H1 (cell line): ENCODE measurements around the gene ATM. TPM values are rescaled to one million over a fixed set of nuclear protein-coding genes. Genes with fewer than 3 reads are reported as not detected.

Experiments
- CTCF ChIA-PET: fragments of 300-600 bp; sonication (Branson Sonifier 250); formaldehyde crosslinking; loops from one replicate; lab custom pipeline; 2021; ENCODE audit not compliant: partially characterized antibody; lab: Charles Lee
- POLR2A ChIA-PET: fragments of 300-600 bp; sonication (Branson Sonifier 250); formaldehyde crosslinking; loops from one replicate; lab custom pipeline; 2021; ENCODE audit warnings: inconsistent platforms; ENCODE audit not compliant: partially characterized antibody; lab: Charles Lee
- DNase-seq, 2 experiments: peaks; one replicate each; pipeline versions ENCODE4 v3.0.0 to v3.0.0-alpha.2; 2010 to 2022; ENCODE audit warnings: low spot score in 2 of 2, low read depth in 1 of 2, mixed read lengths in 1 of 2
- FAIRE-seq: peaks from 2 replicates; lab custom pipeline; 2011; peaks lifted over from hg19 to GRCh38; lab: Jason Lieb, UNC
- H2AFZ ChIP-seq: 2 replicates; pipeline ENCODE4 v1.8.1; 2012; ENCODE audit warnings: low read length, inconsistent platforms
- H2AK5ac ChIP-seq: 2 replicates; pipeline ENCODE4 v1.6.1; 2013; ENCODE audit warnings: low read depth, low read length
- H2BK120ac ChIP-seq: replicated peaks from 2 replicates; pipeline ENCODE3; 2013; ENCODE audit warnings: low read depth, low read length, inconsistent platforms
- H2BK12ac ChIP-seq: 2 replicates; pipeline ENCODE4 v1.6.1; 2013; ENCODE audit warnings: low read depth, low read length
- H2BK15ac ChIP-seq: 2 replicates; pipeline ENCODE4 v1.6.1; 2013; ENCODE audit warnings: low read length
- H2BK20ac ChIP-seq: 2 replicates; pipeline ENCODE4 v1.6.1; 2013; ENCODE audit warnings: low read length
- H2BK5ac ChIP-seq: 2 replicates; pipeline ENCODE4 v1.6.1; 2013; ENCODE audit warnings: low read depth, low read length
- H3K14ac ChIP-seq: 2 replicates; pipeline ENCODE4 v1.6.1; 2013; ENCODE audit warnings: inconsistent platforms; ENCODE audit not compliant: insufficient read length
- H3K18ac ChIP-seq: 2 replicates; pipeline ENCODE4 v1.6.1; 2013; ENCODE audit warnings: low read length; ENCODE audit errors: extremely low read depth
- H3K23ac ChIP-seq: 2 replicates; pipeline ENCODE4 v1.6.1; 2013; ENCODE audit warnings: inconsistent platforms; ENCODE audit not compliant: insufficient read length
- H3K23me2 ChIP-seq: 2 replicates; pipeline ENCODE4 v1.6.1; 2013; ENCODE audit warnings: low read depth, low read length
- H3K27ac ChIP-seq: 2 replicates; pipeline ENCODE4 v1.6.1; 2011; ENCODE audit warnings: low read depth, low read length, inconsistent platforms
- H3K27me3 ChIP-seq, 4 experiments: replicated peaks in 1 of 4; 1 replicate in 1 of 4; 2 replicates in 3 of 4; pipeline versions ENCODE4 v1.6.1 to v1.8.1; 2011 to 2013; ENCODE audit warnings: low read length in 3 of 4, mild to moderate bottlenecking in 3 of 4, inconsistent platforms in 2 of 4, mixed read lengths in 2 of 4, moderate library complexity in 1 of 4; ENCODE audit not compliant: control insufficient read depth in 3 of 4, insufficient read depth in 3 of 4; ENCODE audit errors: extremely low read depth in 1 of 4
- H3K36me3 ChIP-seq, 4 experiments: 2 replicates each; pipeline versions ENCODE4 v1.6.1 to v1.8.1; 2011 to 2013; ENCODE audit warnings: mild to moderate bottlenecking in 4 of 4, low read length in 3 of 4, moderate library complexity in 2 of 4, control low read depth in 1 of 4, inconsistent platforms in 1 of 4; ENCODE audit not compliant: insufficient read depth in 4 of 4, control insufficient read depth in 2 of 4
- H3K4ac ChIP-seq: replicated peaks from 2 replicates; pipeline ENCODE3; 2013; ENCODE audit warnings: low read length, low read depth, mixed read lengths, inconsistent platforms; ENCODE audit not compliant: insufficient read length
- H3K4me1 ChIP-seq, 4 experiments: replicated peaks in 1 of 4; 1 replicate in 1 of 4; 2 replicates in 3 of 4; pipeline versions ENCODE4 v1.6.1 to v1.8.1; 2011 to 2013; ENCODE audit warnings: low read length in 3 of 4, inconsistent platforms in 2 of 4, mixed read lengths in 1 of 4; ENCODE audit not compliant: insufficient read depth in 4 of 4, control insufficient read depth in 3 of 4
- H3K4me2 ChIP-seq, 2 experiments: 2 replicates each; pipeline versions ENCODE4 v1.6.1 to v1.8.1; 2011 to 2013; ENCODE audit warnings: low read depth in 2 of 2, low read length in 2 of 2, control low read depth in 1 of 2, inconsistent platforms in 1 of 2, mild to moderate bottlenecking in 1 of 2; ENCODE audit not compliant: insufficient read depth in 1 of 2
- H3K4me3 ChIP-seq, 4 experiments: fragments of 200-600, 300-600 bp in 1 of 4; sonication (generic), shearing (Covaris generic), sonication (Bioruptor Twin) in 1 of 4; 2 replicates each; pipeline versions ENCODE4 v1.5.1 to v1.8.1; 2011 to 2016; ENCODE audit warnings: low read length in 4 of 4, low read depth in 3 of 4, control low read depth in 2 of 4, inconsistent platforms in 2 of 4, mild to moderate bottlenecking in 2 of 4, mixed read lengths in 1 of 4, moderate library complexity in 1 of 4; ENCODE audit not compliant: insufficient read depth in 2 of 4; ENCODE audit errors: extremely low read depth in 1 of 4
- H3K56ac ChIP-seq: replicated peaks from 2 replicates; pipeline ENCODE3; 2013; ENCODE audit warnings: low read depth, mild to moderate bottlenecking, mixed read lengths, low read length, inconsistent platforms; ENCODE audit not compliant: insufficient read length
- H3K79me1 ChIP-seq: 2 replicates; pipeline ENCODE4 v1.6.1; 2013; ENCODE audit warnings: low read depth, low read length, control low read depth
- H3K79me2 ChIP-seq, 2 experiments: 2 replicates each; pipeline versions ENCODE4 v1.6.1 to v1.8.1; 2012 to 2013; ENCODE audit warnings: low read length in 2 of 2, mild to moderate bottlenecking in 2 of 2, inconsistent platforms in 1 of 2; ENCODE audit not compliant: insufficient read depth in 2 of 2, control insufficient read depth in 1 of 2
- H3K9ac ChIP-seq, 4 experiments: replicated peaks in 1 of 4; 1 replicate in 1 of 4; 2 replicates in 3 of 4; pipeline versions ENCODE4 v1.6.1 to v1.8.1; 2011 to 2013; ENCODE audit warnings: low read depth in 3 of 4, low read length in 3 of 4, control low read depth in 2 of 4, mild to moderate bottlenecking in 2 of 4, moderate library complexity in 2 of 4, inconsistent platforms in 1 of 4; ENCODE audit errors: extremely low read depth in 1 of 4
- H3K9me3 ChIP-seq, 2 experiments: 2 replicates each; pipeline versions ENCODE4 v1.6.1 to v1.8.1; 2012 to 2013; ENCODE audit warnings: mild to moderate bottlenecking in 2 of 2, moderate library complexity in 2 of 2, control low read depth in 1 of 2, inconsistent platforms in 1 of 2, low read depth in 1 of 2, low read length in 1 of 2, mixed read lengths in 1 of 2; ENCODE audit not compliant: insufficient read depth in 2 of 2
- H4K20me1 ChIP-seq, 2 experiments: replicated peaks in 1 of 2; 2 replicates each; pipeline versions ENCODE3 to v1.8.1; 2011 to 2013; ENCODE audit warnings: inconsistent platforms in 2 of 2, low read length in 2 of 2, mild to moderate bottlenecking in 1 of 2; ENCODE audit not compliant: insufficient read depth in 2 of 2, control insufficient read depth in 1 of 2
- H4K5ac ChIP-seq: 2 replicates; pipeline ENCODE4 v1.6.1; 2013; ENCODE audit warnings: low read length, low read depth, mixed read lengths, inconsistent platforms; ENCODE audit not compliant: insufficient read length
- H4K8ac ChIP-seq: 2 replicates; pipeline ENCODE4 v1.8.0; 2013; ENCODE audit warnings: mild to moderate bottlenecking, moderate library complexity, low read length, inconsistent platforms; ENCODE audit not compliant: insufficient read depth; ENCODE audit errors: extremely low read depth
- H4K91ac ChIP-seq: replicated peaks from 2 replicates; pipeline ENCODE3; 2013; ENCODE audit warnings: low read length, mixed read lengths, inconsistent platforms; ENCODE audit not compliant: insufficient read length
- ASH2L ChIP-seq: fragments of 200-600, 300-600 bp; sonication (generic); IDR thresholded peaks from one replicate; pipeline ENCODE4 v1.7.1; 2017; ENCODE audit warnings: low read length
- BACH1 ChIP-seq: IDR thresholded peaks from 2 replicates; pipeline ENCODE4 v1.6.1; 2012; ENCODE audit warnings: low read length, improper control_type of control experiment
- CBX8 ChIP-seq: fragments of 300-800, 300-1000 bp; sonication (generic); IDR thresholded peaks from 2 replicates; pipeline ENCODE4 v1.7.1; 2016; ENCODE audit warnings: low read depth, low read length, borderline replicate concordance
- CEBPB ChIP-seq: IDR thresholded peaks from 2 replicates; pipeline ENCODE4 v1.6.1; 2012; ENCODE audit warnings: low read depth, low read length
- CREB1 ChIP-seq: IDR thresholded peaks from 2 replicates; pipeline ENCODE4 v1.6.1; 2012; ENCODE audit warnings: inconsistent platforms
- E2F6 ChIP-seq: IDR thresholded peaks from 2 replicates; pipeline ENCODE4 v1.6.1; 2012; ENCODE audit warnings: inconsistent platforms
- JUN ChIP-seq: IDR thresholded peaks from 2 replicates; pipeline ENCODE4 v1.6.1; 2011; ENCODE audit warnings: low read depth, mild to moderate bottlenecking, improper control_type of control experiment, low read length
- MAFK ChIP-seq: IDR thresholded peaks from 2 replicates; pipeline ENCODE4 v1.6.1; 2012; ENCODE audit warnings: low read depth, mild to moderate bottlenecking, improper control_type of control experiment, low read length
- RBBP5 ChIP-seq: IDR thresholded peaks from 2 replicates; pipeline ENCODE4 v1.7.1; 2012; ENCODE audit warnings: low read depth, mild to moderate bottlenecking, inconsistent platforms, low read length, moderate library complexity, borderline replicate concordance
- SAP30 ChIP-seq: fragments of 300-600 bp; sonication (generic); IDR thresholded peaks from 2 replicates; pipeline ENCODE4 v1.7.1; 2012; ENCODE audit warnings: low read length, moderate library complexity, mild to moderate bottlenecking, inconsistent platforms; ENCODE audit not compliant: insufficient read depth, insufficient replicate concordance
- SRF ChIP-seq: IDR thresholded peaks from 2 replicates; pipeline ENCODE4 v1.6.1; 2011; ENCODE audit warnings: mild to moderate bottlenecking, low read depth, low read length, moderate library complexity
- TAF1 ChIP-seq: IDR thresholded peaks from 2 replicates; pipeline ENCODE4 v1.6.1; 2011; ENCODE audit warnings: mild to moderate bottlenecking, low read depth, low read length
- WGBS, 2 experiments: shearing (Covaris generic) in 1 of 2; methylation state at CpG; one replicate each; pipeline versions ENCODE4 v1.1.6 to v1.1.7; 2013 to 2015; ENCODE audit warnings: low lambda C conversion rate in 2 of 2, mixed read lengths in 2 of 2, inconsistent platforms in 1 of 2, low coverage in 1 of 2, missing lambda C conversion rate in 1 of 2; ENCODE audit not compliant: insufficient replicate concordance in 2 of 2, insufficient coverage in 1 of 2, insufficient read length in 1 of 2; ENCODE audit errors: extremely low coverage in 1 of 2, missing lambda C conversion rate in 1 of 2; 5-methylcytosine and 5-hydroxymethylcytosine counted together
- polyA plus RNA-seq, 7 experiments: library from polyadenylated mRNA; depleted of rRNA in 3 of 7; stranded (reverse) in 5 of 7; unstranded in 2 of 7; fragments of >200 nt in 5 of 7; fragments of 200-250 nt in 2 of 7; gene quantifications; 1 replicate in 5 of 7; 2 replicates in 1 of 7; 4 replicates in 1 of 7; pipeline versions ENCODE4 v1.2.1 to v1.2.3, GENCODE V29; 2011 to 2013; ENCODE audit warnings: missing spikeins in 2 of 7, mixed read lengths in 2 of 7
- total RNA-seq: library from RNA; stranded (reverse); fragmentation: NEBNext Ultra II Directional; extraction: Animal tissue kit (Norgen Biotek cat#: 25700); gene quantifications from 2 replicates; pipeline ENCODE4 v1.2.1, GENCODE V29; 2021
- TF ChIP-seq, protein P1 (sequence below): IDR thresholded peaks from 2 replicates; pipeline ENCODE4 v1.6.1; 2012; ENCODE audit warnings: low read length, inconsistent platforms

Gene ATM
- total and polyA plus RNA-seq, 2 of the 8 experiments (the other 6 are each of a cell fraction or from before 2014, with no cell fraction given), result 14.9 to 55.4 TPM

DNA sequence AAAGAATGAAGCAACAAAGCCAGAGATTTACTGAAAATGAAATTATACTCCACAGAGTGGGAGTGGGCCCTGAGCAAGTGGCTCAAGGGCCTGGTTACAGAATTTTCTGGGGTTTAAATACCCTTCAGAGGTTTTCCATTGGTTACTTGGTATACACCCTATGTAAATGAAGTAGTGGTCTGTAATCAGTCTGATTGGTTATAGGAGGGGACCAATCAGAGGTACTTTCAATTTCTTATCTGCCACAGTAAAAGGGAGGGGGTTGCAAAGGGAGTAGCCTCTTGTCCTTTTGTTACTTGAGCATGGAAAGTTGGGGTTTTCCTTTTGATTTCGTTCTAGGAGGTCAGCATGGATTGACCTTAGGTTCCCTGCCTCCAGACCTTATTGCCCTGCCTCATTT, 63.5 kb downstream of the ATM start:
- no peak overlapping the region for H3K4me3 ChIP-seq
- no peak overlapping the region for H2BK120ac ChIP-seq
- no peak overlapping the region for H3K14ac ChIP-seq
- ChIA-PET CTCF (interaction anchor here (1.0 kb wide), 1 partner anchor 11 kb away, joined by 3 read pairs; no protein-coding TSS in a partner anchor), POLR2A (no interaction called here)
- H2AK5ac ChIP-seq, result no peak overlapping the region
- H3K18ac ChIP-seq, result no peak overlapping the region
- no peak overlapping the region for H3K4me2 ChIP-seq
- H3K36me3 ChIP-seq, result peaks cover 6 to 64% (median 14%) of the 10 kb centered on the region in 4 experiments
- no peak overlapping the region for H2BK5ac ChIP-seq
- no peak overlapping the region for H3K27ac ChIP-seq
- FAIRE-seq, result no peak
- peaks cover 0 to 1% (median 0%) of the 10 kb centered on the region in 4 experiments; a peak in 1 of 7 replicates for H3K27me3 ChIP-seq
- no peak overlapping the region for H3K4ac ChIP-seq
- H4K5ac ChIP-seq, result no peak overlapping the region
- H4K91ac ChIP-seq, result no peak overlapping the region
- H2BK15ac ChIP-seq, result no peak overlapping the region
- H3K56ac ChIP-seq, result no peak overlapping the region
- DNase-seq, result no peak
- no peak overlapping the region for H2AFZ ChIP-seq
- H3K79me2 ChIP-seq, result no peaks in the 10 kb centered on the region
- H3K23ac ChIP-seq, result no peak overlapping the region
- no peaks in the 10 kb centered on the region for H3K79me1 ChIP-seq
- no peak overlapping the region for H4K8ac ChIP-seq
- H3K23me2 ChIP-seq, result no peaks in the 10 kb centered on the region
- H4K20me1 ChIP-seq, result no peaks in the 10 kb centered on the region
- WGBS, 2 experiments, result 100% methylated on average over 1 of the region's 1 CpG; no CpG with 5 or more reads in 1 of the 2 experiments
- H2BK12ac ChIP-seq, result no peak overlapping the region
- no peaks in the 10 kb centered on the region for H3K9me3 ChIP-seq
- H2BK20ac ChIP-seq, result no peak overlapping the region
- H3K9ac ChIP-seq, result no peak overlapping the region
- H3K4me1 ChIP-seq, result no peaks in the 10 kb centered on the region
- no peak for TF ChIP-seq TAF1
- TF ChIP-seq ASH2L, result no peak
- no peak for TF ChIP-seq CEBPB
- TF ChIP-seq BACH1, result no peak
- TF ChIP-seq, protein P1, sequence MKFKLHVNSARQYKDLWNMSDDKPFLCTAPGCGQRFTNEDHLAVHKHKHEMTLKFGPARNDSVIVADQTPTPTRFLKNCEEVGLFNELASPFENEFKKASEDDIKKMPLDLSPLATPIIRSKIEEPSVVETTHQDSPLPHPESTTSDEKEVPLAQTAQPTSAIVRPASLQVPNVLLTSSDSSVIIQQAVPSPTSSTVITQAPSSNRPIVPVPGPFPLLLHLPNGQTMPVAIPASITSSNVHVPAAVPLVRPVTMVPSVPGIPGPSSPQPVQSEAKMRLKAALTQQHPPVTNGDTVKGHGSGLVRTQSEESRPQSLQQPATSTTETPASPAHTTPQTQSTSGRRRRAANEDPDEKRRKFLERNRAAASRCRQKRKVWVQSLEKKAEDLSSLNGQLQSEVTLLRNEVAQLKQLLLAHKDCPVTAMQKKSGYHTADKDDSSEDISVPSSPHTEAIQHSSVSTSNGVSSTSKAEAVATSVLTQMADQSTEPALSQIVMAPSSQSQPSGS, result no peak
- no peak for TF ChIP-seq CBX8
- TF ChIP-seq CREB1, result no peak
- TF ChIP-seq SRF, result no peak
- no peak for TF ChIP-seq SAP30
- no peak for TF ChIP-seq RBBP5
- TF ChIP-seq MAFK, result no peak
- TF ChIP-seq E2F6, result no peak
- no peak for TF ChIP-seq JUN
